ENCODE measurements around the gene SNAPC4. TPM values are rescaled to one million over a fixed set of nuclear protein-coding genes. Genes with fewer than 3 reads are reported as not detected.
"Not testable (repeated sequence)": the region's sequence is repeated elsewhere in the genome, so short reads cannot be mapped to it uniquely, and the experiment has no call there.

SNAPC4 gene
- total RNA-seq, 1 donor from 2014 or later, result 3.2 TPM

- Histone ChIP-seq H3K4me1 (no peaks in the 10 kb centered on the region), H3K4me3 (no peak overlapping the region), H3K9me3 (no peaks in the 10 kb centered on the region), H3K27ac (no peak overlapping the region), H3K27me3 (no peaks in the 10 kb centered on the region), H3K36me3 (peaks cover 0 to 43% of the 10 kb centered on the region in 2 donors)
- TF ChIP-seq POLR2AphosphoS5 (IDR thresholded peaks at IDR 0.05; ENCODE audit: insufficient read depth in 1 of 2, low read depth in 1 of 2) (no peak), CTCF (IDR thresholded peaks at IDR 0.05) (no peak), POLR2A (IDR thresholded peaks at IDR 0.05) (no peak)
- intact Hi-C loops (cut with DNase I), result no loop called here
- DNase-seq (ENCODE audit: extremely low spot score in 2 of 2), result no peak
Observed at GRCh38 chr9:136429683-136430491, 29.9 kb upstream of the SNAPC4 start.

GRCh38 chr9:136429075-136429628 is 29.2 kb upstream of the SNAPC4 start:
- H3K27me3 ChIP-seq, result no peaks in the 10 kb centered on the region
- intact Hi-C loops (cut with DNase I), result no loop called here
- peaks cover 0 to 49% of the 10 kb centered on the region in 2 donors for H3K36me3 ChIP-seq
- H3K4me3 ChIP-seq, result no peak overlapping the region
- no peak overlapping the region for H3K27ac ChIP-seq
- TF ChIP-seq POLR2AphosphoS5 (IDR thresholded peaks at IDR 0.05; ENCODE audit: insufficient read depth in 1 of 2, low read depth in 1 of 2) (no peak), CTCF (IDR thresholded peaks at IDR 0.05) (no peak), POLR2A (IDR thresholded peaks at IDR 0.05) (no peak)
- no peaks in the 10 kb centered on the region for H3K4me1 ChIP-seq
- no peaks in the 10 kb centered on the region for H3K9me3 ChIP-seq
- DNase-seq (ENCODE audit: extremely low spot score in 2 of 2), result no peak

GRCh38 chr9:136426787-136427186 is 26.8 kb upstream of the SNAPC4 start:
- no peaks in the 10 kb centered on the region for H3K27me3 ChIP-seq
- no peak overlapping the region for H3K4me3 ChIP-seq
- peaks cover 0 to 51% of the 10 kb centered on the region in 2 donors for H3K36me3 ChIP-seq
- H3K9me3 ChIP-seq, result no peaks in the 10 kb centered on the region
- no peak overlapping the region for H3K27ac ChIP-seq
- intact Hi-C loops (cut with DNase I), result no loop called here
- no peak for TF ChIP-seq CTCF (IDR thresholded peaks at IDR 0.05)
- TF ChIP-seq POLR2AphosphoS5 (IDR thresholded peaks at IDR 0.05; ENCODE audit: insufficient read depth in 1 of 2, low read depth in 1 of 2), result no peak
- TF ChIP-seq POLR2A (IDR thresholded peaks at IDR 0.05), result no peak
- no peaks in the 10 kb centered on the region for H3K4me1 ChIP-seq
- DNase-seq (ENCODE audit: extremely low spot score in 2 of 2), result no peak

GRCh38 chr9:136425367-136425766 is 25.4 kb upstream of the SNAPC4 start:
- H3K4me1 ChIP-seq; intact Hi-C loops (cut with DNase I); H3K4me3 ChIP-seq; H3K27me3 ChIP-seq; DNase-seq (ENCODE audit: extremely low spot score in 2 of 2); H3K9me3 ChIP-seq; H3K27ac ChIP-seq: not testable (repeated sequence)
- H3K36me3 ChIP-seq, result peaks cover 0 to 59% of the 10 kb centered on the region in 2 donors

- Histone ChIP-seq H3K4me1 (no peaks in the 10 kb centered on the region), H3K27me3 (no peaks in the 10 kb centered on the region), H3K4me3 (no peak overlapping the region), H3K9me3 (no peaks in the 10 kb centered on the region), H3K36me3 (peaks cover 0 to 57% of the 10 kb centered on the region in 2 donors), H3K27ac (no peak overlapping the region)
- TF ChIP-seq POLR2AphosphoS5 (IDR thresholded peaks at IDR 0.05; ENCODE audit: insufficient read depth in 1 of 2, low read depth in 1 of 2) (no peak), CTCF (IDR thresholded peaks at IDR 0.05) (no peak), POLR2A (IDR thresholded peaks at IDR 0.05) (no peak)
- intact Hi-C loops (cut with DNase I), result no loop called here
- no peak for DNase-seq (ENCODE audit: extremely low spot score in 2 of 2)
Observed at GRCh38 chr9:136424750-136425362, 24.9 kb upstream of the SNAPC4 start.

Measured in vagina (tissue), 2 donors.